Measurements from ENCODE around the gene CTNNBIP1.

GRCh38 chr1:9903801-9904527, 6.1 kb downstream of the CTNNBIP1 start:
- TF ChIP-seq CTCF (IDR thresholded peaks at IDR 0.05; ENCODE audit: extremely low read depth in 1 of 2, insufficient read depth in 1 of 2, low read depth in 1 of 2, low read length in 2 of 2) = no peak
- no peak for TF ChIP-seq POLR2A (IDR thresholded peaks at IDR 0.05; ENCODE audit: low read depth, low read length)
